Transverse colon (tissue), 4 donors: ENCODE results near the gene PTBP3.

Source experiments
- CTCF ChIP-seq, 5 experiments: fragments of 200-600 bp in 3 of 5; fragments of 450-650 bp in 2 of 5; sonication (generic) in 3 of 5; IDR thresholded peaks; 1 replicate in 2 of 5; 2 replicates in 3 of 5; pipeline ENCODE4 v1.5.1; 2016 to 2017; ENCODE audit warnings: antibody characterized with exemption in 5 of 5, inconsistent platforms in 3 of 5, mild to moderate bottlenecking in 2 of 5, moderate library complexity in 1 of 5
- EP300 ChIP-seq: sonication (generic); formaldehyde crosslinking; IDR thresholded peaks from one replicate; pipeline ENCODE4 v1.6.1; 2017; ENCODE audit warnings: antibody characterized with exemption, low read depth
- POLR2A ChIP-seq: fragments of 450-650 bp; IDR thresholded peaks from one replicate; pipeline ENCODE4 v1.6.1; 2016; ENCODE audit warnings: antibody characterized with exemption, mild to moderate bottlenecking, moderate library complexity
- POLR2AphosphoS5 ChIP-seq, 3 donors: sonication (generic); formaldehyde crosslinking; IDR thresholded peaks; one replicate each; pipeline ENCODE4 v1.6.1; 2016; ENCODE audit warnings: antibody characterized with exemption in 3 of 3

DNA sequence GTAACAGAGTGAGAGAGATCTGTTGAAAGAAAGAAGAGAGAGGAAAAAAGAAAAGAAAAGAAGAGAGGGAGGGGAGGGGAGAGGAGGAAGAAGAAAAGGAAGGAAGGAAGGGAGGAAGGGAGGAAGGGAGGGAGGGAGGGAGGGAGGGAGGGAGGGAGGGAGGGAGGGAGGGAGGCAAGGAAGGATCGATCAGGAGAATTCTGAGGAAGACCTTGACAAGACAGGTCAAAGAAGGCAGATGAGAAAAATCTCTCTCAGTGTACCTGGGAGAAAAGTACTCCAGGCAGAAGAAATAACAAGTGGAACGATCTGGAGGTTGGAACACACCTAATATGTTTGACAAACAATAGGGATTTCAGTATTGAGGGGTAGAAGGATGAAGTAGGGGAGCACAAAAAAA is 93.7 kb downstream of the PTBP3 start:
- TF ChIP-seq CTCF (IDR thresholded peaks at IDR 0.05) (no peak), POLR2AphosphoS5 (IDR thresholded peaks at IDR 0.05) (no peak), POLR2A (no peak), EP300 (no peak)
